NCI-H2227 (cell line): ENCODE results near the gene RBP3.

ENCODE experiments used
- DNase-seq: peaks from one replicate; lab custom pipeline; 2025; ENCODE audit not compliant: unreplicated experiment; lab: John Stamatoyannopoulos, UW

The RBP3 gene

GRCh38 chr10:47397256-47397655 lies 49.1 kb downstream of the RBP3 start:
- DNase-seq = no peak

GRCh38 chr10:47400251-47400650 lies 52.1 kb downstream of the RBP3 start:
- no peak for DNase-seq

GRCh38 chr10:47400786-47401185 lies 52.6 kb downstream of the RBP3 start:
- DNase-seq = no peak

GRCh38 chr10:47401210-47401609 lies 53.0 kb downstream of the RBP3 start:
- DNase-seq = no peak

GRCh38 chr10:47401874-47402640 lies 53.9 kb downstream of the RBP3 start:
- DNase-seq = no peak

GRCh38 chr10:47402641-47403301 lies 54.6 kb downstream of the RBP3 start:
- no peak for DNase-seq

GRCh38 chr10:47403446-47404318 lies 55.5 kb downstream of the RBP3 start:
- no peak for DNase-seq

GRCh38 chr10:47404446-47404845 lies 56.3 kb downstream of the RBP3 start:
- DNase-seq = no peak

GRCh38 chr10:47404937-47405336 lies 56.8 kb downstream of the RBP3 start:
- DNase-seq = no peak

GRCh38 chr10:47405857-47406547 lies 57.8 kb downstream of the RBP3 start:
- no peak for DNase-seq

GRCh38 chr10:47406548-47406869 lies 58.3 kb downstream of the RBP3 start:
- DNase-seq = no peak

GRCh38 chr10:47406870-47407691 lies 58.9 kb downstream of the RBP3 start:
- no peak for DNase-seq
